T-helper 1 cell treated with Interleukin-12 subunit alpha and Interleukin-12 subunit beta and Interleukin-4 antibody, amounts not matched to agents 30 μg/mL and 1 μg/mL, for 36 hours (primary cell): Measurements from ENCODE around the gene KCTD17.
"Not testable (repeated sequence)": the region's sequence is repeated elsewhere in the genome, so short reads cannot be mapped to it uniquely, and the experiment has no call there.

ENCODE experiments used
- H3K27ac Mint-ChIP-seq: one replicate; pipeline ENCODE4 v1.8.0; 2021; ENCODE audit warnings: mild to moderate bottlenecking, mixed read lengths
- H3K27me3 Mint-ChIP-seq: one replicate; pipeline ENCODE4 v1.8.0; 2021; ENCODE audit warnings: low read depth, mixed read lengths
- H3K36me3 Mint-ChIP-seq: one replicate; pipeline ENCODE4 v1.8.0; 2021; ENCODE audit warnings: low read depth, mixed read lengths
- H3K4me1 Mint-ChIP-seq: one replicate; pipeline ENCODE4 v1.8.0; 2021; ENCODE audit warnings: low read depth, mixed read lengths
- H3K4me3 Mint-ChIP-seq: one replicate; pipeline ENCODE4 v1.8.0; 2021; ENCODE audit warnings: mild to moderate bottlenecking, moderate library complexity, mixed read lengths
- H3K9me3 Mint-ChIP-seq: one replicate; pipeline ENCODE4 v1.8.0; 2021; ENCODE audit warnings: mixed read lengths

Gene KCTD17

DNA sequence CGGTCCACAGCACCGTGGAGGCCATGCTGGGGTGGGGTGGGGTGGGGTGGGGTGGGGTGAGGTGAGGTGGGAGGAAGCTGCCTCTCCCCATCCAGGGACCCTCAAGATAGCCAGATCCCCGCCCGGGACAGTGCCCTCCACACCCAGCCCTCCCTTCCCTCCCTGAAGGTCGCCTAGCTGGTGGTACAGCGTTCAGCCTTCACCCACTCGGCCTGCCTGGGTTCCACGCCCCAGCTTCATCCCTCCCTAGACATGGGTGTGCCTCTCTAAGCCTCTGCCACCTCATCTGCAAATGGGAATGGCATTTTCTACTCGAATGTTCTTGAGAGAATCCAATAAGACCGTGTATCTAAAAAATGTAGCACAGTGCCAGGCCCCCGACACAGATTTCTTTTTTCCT lies 17.8 kb downstream of the KCTD17 start:
- no peak overlapping the region for H3K4me3 Mint-ChIP-seq
- no peaks in the 10 kb centered on the region for H3K4me1 Mint-ChIP-seq
- peaks cover 2% of the 10 kb centered on the region for H3K36me3 Mint-ChIP-seq
- no peak overlapping the region for H3K27ac Mint-ChIP-seq
- H3K9me3 Mint-ChIP-seq: no peaks in the 10 kb centered on the region
- peaks cover 7% of the 10 kb centered on the region for H3K27me3 Mint-ChIP-seq

DNA sequence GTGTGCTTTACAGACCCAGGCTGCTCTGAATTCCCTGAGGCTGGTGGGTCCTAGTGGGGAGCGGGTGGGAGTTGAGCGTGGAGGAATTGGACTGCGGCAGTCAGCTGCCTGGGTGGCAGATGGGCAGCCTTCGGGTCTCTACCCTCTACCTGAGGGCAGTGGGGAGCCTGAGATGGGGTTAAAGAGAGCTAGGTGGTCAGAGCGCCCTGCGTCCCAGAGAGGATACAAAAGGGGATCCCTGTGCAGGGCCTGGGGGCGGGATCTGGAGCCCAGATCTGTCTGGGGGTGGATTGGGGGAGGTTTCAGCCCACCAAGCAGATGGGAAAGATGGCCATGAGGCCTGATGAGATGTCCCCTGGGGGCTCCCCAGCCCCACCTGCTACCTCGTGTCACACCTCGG lies 18.2 kb downstream of the KCTD17 start:
- Mint-ChIP-seq H3K36me3 (no peaks in the 10 kb centered on the region), H3K4me1 (no peaks in the 10 kb centered on the region), H3K9me3 (no peaks in the 10 kb centered on the region), H3K27me3 (peaks cover 7% of the 10 kb centered on the region), H3K4me3 (no peak overlapping the region), H3K27ac (no peak overlapping the region)

DNA sequence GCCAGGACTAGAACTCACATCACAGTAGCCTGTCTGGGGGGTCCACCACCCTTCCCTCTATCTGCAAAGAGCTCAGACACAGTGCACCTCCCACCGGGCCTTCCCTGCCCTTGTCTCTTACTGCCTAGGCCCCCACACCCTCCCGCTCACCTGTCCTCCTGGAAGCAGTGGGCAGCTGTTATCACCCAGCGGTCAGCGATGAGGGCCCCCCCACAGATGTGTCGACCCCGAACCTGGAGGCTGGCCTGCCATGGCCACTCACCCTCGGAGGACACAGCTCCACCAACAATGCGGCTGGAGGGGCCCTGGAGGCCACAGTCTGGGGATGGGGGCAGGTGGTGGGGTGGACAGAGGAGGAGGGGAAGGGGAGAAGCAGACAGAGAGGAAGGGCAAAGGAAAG lies 18.8 kb downstream of the KCTD17 start:
- no peaks in the 10 kb centered on the region for H3K36me3 Mint-ChIP-seq
- H3K9me3 Mint-ChIP-seq: no peaks in the 10 kb centered on the region
- no peaks in the 10 kb centered on the region for H3K4me1 Mint-ChIP-seq
- peaks cover 7% of the 10 kb centered on the region for H3K27me3 Mint-ChIP-seq
- no peak overlapping the region for H3K27ac Mint-ChIP-seq
- H3K4me3 Mint-ChIP-seq: no peak overlapping the region

DNA sequence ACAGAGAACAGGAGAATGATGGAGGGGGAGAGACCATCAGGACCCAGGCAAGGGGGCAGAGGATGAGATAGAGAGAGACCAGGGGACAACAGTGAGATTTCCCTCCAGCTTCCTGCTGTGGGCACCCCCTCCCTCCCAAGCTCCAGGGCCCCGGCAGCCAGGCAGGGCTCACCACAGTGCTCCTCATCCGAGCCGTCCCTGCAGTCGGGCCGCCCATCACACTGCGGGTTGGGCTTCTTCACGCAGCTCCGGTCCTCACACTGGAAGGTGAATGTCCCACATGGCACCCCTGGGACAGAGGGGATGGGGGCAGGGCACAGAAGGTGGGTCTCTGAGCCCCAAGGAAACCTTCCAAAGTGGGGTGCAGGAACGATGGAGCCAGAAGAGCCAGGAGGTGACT lies 19.2 kb downstream of the KCTD17 start:
- H3K4me3 Mint-ChIP-seq: no peak overlapping the region
- no peaks in the 10 kb centered on the region for H3K9me3 Mint-ChIP-seq
- no peaks in the 10 kb centered on the region for H3K36me3 Mint-ChIP-seq
- peaks cover 2% of the 10 kb centered on the region for H3K4me1 Mint-ChIP-seq
- peaks cover 7% of the 10 kb centered on the region for H3K27me3 Mint-ChIP-seq
- H3K27ac Mint-ChIP-seq: no peak overlapping the region

DNA sequence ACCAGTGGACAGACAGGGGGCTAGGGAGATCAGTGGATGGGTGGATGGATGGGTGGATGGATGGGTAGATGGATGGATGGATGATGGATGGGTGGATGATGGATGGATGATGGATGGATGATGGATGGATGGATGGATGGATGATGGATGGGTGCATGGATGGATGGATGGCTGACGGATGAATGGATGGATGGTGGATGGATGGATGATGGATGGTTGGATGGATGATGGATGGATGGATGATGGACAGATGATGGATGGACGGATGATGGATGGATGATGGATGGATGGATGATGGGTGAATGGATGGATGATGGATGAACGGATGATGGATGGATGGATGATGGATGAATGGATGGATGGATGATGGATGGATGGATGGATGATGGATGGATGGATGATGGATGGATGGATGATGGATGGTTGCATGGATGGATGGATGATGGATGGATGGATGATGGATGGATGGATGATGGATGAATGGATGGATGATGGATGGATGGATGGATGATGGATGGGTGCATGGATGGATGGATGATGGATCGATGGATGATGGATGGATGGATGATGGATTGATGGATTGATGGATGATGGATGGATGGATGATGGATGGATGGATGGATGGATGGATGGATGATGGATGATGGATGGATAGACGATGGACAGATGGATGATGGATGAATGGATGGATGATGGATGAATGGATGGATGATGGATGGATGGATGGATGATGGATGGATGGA lies 20.5 kb downstream of the KCTD17 start:
- H3K4me3 Mint-ChIP-seq, H3K9me3 Mint-ChIP-seq, H3K4me1 Mint-ChIP-seq, H3K36me3 Mint-ChIP-seq, H3K27me3 Mint-ChIP-seq, H3K27ac Mint-ChIP-seq: not testable (repeated sequence)

DNA sequence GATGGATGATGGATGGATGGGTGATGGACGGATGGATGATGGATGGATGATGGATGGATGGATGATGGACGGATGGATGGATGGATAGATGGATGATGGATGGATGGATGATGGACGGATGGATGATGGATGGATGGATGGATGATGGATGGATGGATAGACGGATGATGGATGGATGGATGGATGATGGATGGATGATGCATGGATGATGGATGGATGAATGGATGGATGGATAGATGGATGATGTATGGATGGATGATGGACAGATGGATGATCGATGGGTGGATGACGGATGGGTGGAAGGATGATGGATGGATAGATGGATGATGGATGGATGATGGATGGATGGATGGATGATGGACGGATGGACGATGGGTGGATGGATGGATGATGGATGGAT lies 21.1 kb downstream of the KCTD17 start:
- Mint-ChIP-seq H3K27ac (no peak overlapping the region), H3K27me3 (peaks cover 7% of the 10 kb centered on the region), H3K9me3 (no peaks in the 10 kb centered on the region), H3K4me3 (no peak overlapping the region), H3K4me1 (peaks cover 6% of the 10 kb centered on the region), H3K36me3 (no peaks in the 10 kb centered on the region)

DNA sequence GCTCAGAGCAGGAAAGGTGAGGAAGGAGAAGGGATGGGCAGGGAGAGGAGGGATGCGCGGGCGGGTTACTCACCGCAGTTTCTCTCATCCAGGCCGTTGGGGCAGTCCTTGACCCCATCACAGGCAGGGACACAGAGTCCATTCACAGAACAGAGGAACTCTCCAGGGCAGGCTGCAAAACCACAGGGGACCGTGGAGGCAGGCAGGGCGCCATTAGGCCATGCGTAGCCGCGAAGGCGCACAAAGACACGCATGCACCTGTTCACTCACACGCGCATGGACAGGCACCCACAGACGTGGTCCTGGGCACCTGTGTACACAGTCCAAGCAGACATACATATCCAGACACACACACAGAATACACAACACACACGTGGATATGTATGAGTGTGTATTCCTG lies 23.0 kb downstream of the KCTD17 start:
- Mint-ChIP-seq H3K36me3 (no peaks in the 10 kb centered on the region), H3K27me3 (peaks cover 7% of the 10 kb centered on the region), H3K4me3 (no peak overlapping the region), H3K4me1 (peaks cover 23% of the 10 kb centered on the region), H3K27ac (no peak overlapping the region), H3K9me3 (no peaks in the 10 kb centered on the region)

DNA sequence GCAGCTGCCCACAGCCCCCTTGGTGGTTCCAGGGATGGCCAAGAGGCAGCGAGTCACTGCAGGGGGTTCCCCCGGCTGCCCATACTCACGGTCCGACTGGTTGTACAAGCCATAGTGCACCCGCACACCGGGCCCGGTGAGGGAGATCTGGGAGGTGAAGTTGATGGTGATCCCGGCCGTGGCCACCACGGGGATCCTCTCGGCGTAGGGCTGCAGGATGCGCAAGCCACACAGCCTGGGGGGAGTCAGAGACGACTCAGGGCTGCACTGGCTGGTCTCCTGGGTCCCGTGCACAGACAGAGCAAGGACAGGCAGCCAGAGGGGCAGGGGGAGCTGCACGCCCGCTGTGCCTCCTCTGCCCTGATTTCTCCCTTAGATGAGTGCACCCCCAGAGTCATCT lies 23.5 kb downstream of the KCTD17 start:
- peaks cover 28% of the 10 kb centered on the region for H3K4me1 Mint-ChIP-seq
- no peaks in the 10 kb centered on the region for H3K36me3 Mint-ChIP-seq
- H3K9me3 Mint-ChIP-seq: no peaks in the 10 kb centered on the region
- peaks cover 2% of the 10 kb centered on the region for H3K27me3 Mint-ChIP-seq
- no peak overlapping the region for H3K4me3 Mint-ChIP-seq
- no peak overlapping the region for H3K27ac Mint-ChIP-seq

DNA sequence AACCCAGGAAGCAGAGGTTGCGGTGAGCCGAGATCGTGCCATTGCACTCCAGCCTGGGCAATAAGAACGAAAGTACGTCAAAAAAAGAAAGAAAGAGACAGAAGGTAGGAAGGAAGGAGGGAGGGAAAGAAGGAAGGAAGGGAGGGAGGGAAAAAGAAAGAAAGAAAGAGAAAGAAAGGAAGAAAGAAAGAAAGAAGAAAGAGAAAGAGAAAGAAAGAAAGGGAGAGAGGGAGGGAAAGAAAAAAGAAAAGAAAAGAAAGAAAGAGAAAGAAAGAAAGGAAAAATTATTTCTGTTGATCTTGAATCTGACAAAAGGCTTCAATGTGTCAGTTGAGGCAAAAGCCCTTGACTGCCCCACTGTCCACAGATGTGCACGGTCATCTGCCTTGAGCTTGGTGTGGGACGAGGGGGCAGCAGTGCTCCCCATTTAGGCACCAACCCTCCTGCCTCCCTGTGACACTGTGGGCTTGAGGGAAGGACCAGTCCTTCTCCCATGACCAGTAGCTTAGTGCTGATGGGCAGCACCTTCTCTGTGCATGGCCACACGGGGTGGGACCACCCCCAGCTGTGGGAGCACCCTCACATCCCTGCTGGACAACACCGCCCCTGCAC lies 24.4 kb downstream of the KCTD17 start:
- Mint-ChIP-seq H3K27ac (no peak overlapping the region), H3K36me3 (peaks cover 1% of the 10 kb centered on the region), H3K4me1 (peaks cover 33% of the 10 kb centered on the region), H3K4me3 (no peak overlapping the region), H3K9me3 (no peaks in the 10 kb centered on the region), H3K27me3 (no peaks in the 10 kb centered on the region)

DNA sequence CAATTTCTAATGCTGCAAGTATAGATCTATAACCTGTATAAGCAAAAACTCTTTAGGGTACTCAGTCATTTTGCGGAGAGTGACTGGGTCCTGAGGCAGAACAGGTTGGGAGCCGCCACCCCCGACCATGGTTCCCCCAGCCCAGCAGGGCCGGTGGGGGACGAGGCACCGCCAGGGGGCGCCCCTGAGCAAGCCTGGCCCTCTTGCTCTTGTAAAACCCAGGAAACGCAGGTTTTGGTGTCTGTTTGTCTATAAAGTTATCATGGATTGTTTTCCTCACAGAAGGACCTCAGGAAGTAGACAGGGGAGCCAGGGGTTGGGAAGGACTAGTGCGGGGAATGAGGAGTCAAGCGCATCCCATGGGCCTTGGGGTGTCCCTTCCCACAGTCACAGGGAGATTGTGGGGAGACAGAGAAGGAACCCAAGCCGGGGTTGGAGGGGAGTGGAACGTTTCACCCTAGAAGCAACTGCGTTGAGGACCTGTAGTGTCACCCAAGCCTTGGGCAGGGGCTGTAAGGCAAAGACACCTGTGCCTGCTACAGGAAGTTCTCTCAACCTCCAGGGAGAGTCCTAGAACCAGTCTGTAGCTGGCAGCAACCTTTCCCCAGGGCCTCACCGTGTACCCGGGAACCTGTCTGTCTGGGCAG lies 26.4 kb downstream of the KCTD17 start:
- H3K9me3 Mint-ChIP-seq: no peaks in the 10 kb centered on the region
- peak overlapping the region; percentile 66 for H3K4me3 Mint-ChIP-seq
- H3K27ac Mint-ChIP-seq: peak overlapping the region; percentile 97
- H3K36me3 Mint-ChIP-seq: peaks cover 4% of the 10 kb centered on the region
- H3K27me3 Mint-ChIP-seq: no peaks in the 10 kb centered on the region
- H3K4me1 Mint-ChIP-seq: peaks cover 52% of the 10 kb centered on the region

DNA sequence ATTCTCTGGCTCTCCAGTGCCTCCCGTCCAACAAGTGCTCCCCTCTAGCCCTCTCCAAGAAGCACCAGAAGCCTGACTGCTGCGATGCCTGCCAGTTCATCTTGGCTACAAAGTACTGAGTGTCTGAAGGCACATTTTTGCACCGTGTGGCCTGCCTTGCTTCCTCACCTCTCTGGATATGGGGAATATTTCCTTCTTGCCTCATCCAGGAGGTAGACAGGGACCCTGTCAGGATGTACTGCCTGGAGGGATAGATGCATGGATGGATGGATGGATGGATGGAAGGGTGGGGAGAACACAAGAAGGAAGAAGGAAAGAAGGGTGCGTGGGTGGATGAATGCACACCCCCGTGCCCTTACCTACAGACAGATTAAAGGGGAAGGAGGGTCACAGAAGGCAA lies 27.6 kb downstream of the KCTD17 start:
- Mint-ChIP-seq H3K4me3 (peak overlapping the region; percentile 66), H3K27me3 (no peaks in the 10 kb centered on the region), H3K36me3 (peaks cover 7% of the 10 kb centered on the region), H3K9me3 (no peaks in the 10 kb centered on the region), H3K4me1 (peaks cover 59% of the 10 kb centered on the region), H3K27ac (peak overlapping the region; percentile 97)

DNA sequence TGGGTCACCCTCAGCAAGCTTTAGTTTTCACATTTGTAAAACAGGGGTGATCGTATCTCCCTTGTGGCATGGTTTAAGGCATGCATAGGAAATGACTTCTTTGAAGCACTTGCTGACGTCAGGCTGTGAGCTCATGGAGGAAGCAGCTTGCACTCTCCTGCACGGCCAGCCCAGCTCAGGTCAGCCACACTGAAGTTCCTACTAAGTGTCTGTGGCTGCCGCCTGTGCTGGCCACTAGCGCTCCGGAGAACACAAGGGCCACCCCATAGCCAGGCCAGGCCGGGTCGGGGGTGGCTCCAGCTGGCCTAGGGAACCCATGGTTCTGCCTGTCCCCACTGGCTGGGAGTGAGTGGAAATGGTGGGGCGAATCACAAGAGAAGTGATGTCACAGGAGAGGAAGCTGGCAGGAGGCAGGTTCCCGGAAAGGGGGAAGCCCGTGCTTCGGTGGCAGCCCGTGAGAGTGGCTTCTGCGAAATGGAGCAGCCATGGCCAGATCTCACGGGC lies 28.2 kb downstream of the KCTD17 start:
- Mint-ChIP-seq H3K4me1 (peaks cover 61% of the 10 kb centered on the region), H3K27ac (peak overlapping the region; percentile 97), H3K36me3 (peaks cover 7% of the 10 kb centered on the region), H3K9me3 (no peaks in the 10 kb centered on the region), H3K27me3 (no peaks in the 10 kb centered on the region), H3K4me3 (peak overlapping the region; percentile 66)

DNA sequence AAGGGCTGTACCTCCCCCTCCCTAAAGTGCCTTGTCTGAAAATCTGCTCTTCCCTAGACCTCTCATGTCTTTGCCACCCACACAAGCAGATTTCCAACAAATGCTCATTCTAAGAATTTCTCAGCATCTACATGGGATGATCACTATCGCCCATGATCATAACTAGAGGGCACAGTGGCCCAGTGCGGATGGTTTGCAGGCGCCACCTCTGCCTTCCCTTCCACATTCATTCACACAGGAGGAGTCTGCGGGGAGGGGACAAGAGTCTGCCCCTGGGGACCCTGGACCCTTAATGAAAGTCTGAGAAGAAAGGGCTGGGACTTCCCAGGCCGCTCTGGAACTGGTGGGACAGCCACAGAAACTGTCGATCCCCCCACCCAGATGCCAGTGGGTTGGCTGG lies 28.9 kb downstream of the KCTD17 start:
- H3K27ac Mint-ChIP-seq: peak overlapping the region; percentile 97
- H3K4me3 Mint-ChIP-seq: peak overlapping the region; percentile 67
- no peaks in the 10 kb centered on the region for H3K27me3 Mint-ChIP-seq
- peaks cover 7% of the 10 kb centered on the region for H3K36me3 Mint-ChIP-seq
- H3K9me3 Mint-ChIP-seq: no peaks in the 10 kb centered on the region
- peaks cover 61% of the 10 kb centered on the region for H3K4me1 Mint-ChIP-seq

DNA sequence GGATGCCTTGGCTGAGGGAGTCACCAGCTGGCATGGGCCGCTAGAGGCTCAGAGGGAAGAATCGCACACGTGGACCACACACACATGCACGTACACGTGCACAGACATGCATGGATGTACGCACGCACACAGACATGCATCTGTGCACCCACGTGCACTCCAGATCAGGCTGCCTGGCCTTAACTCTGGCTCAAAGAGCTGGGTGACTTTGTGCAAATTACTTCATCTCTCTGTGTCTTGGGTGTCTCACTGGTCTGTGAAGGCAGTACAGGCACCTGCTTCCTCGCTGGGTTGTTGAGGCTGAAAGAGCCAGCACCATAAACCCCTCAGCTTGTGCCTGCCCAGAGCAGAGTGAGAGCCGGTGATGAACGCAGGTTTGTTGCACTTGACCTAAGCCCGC lies 29.3 kb downstream of the KCTD17 start:
- Mint-ChIP-seq H3K27me3 (no peaks in the 10 kb centered on the region), H3K9me3 (no peaks in the 10 kb centered on the region), H3K4me3 (no peak overlapping the region), H3K36me3 (peaks cover 7% of the 10 kb centered on the region), H3K27ac (peak overlapping the region; percentile 97), H3K4me1 (peaks cover 59% of the 10 kb centered on the region)
